Right lobe of liver (tissue), 4 donors: Measurements from ENCODE around the gene EXOSC7.

Experiments
- POLR2A ChIP-seq: fragments of 450-650 bp; IDR thresholded peaks from one replicate; pipeline ENCODE4 v1.6.1; 2017; ENCODE audit warnings: antibody characterized with exemption, mild to moderate bottlenecking
- TF ChIP-seq, protein P1 (sequence below), 4 donors: fragments of 200-600 bp in 3 of 4; fragments of 450-650 bp in 1 of 4; IDR thresholded peaks; one replicate each; pipeline versions ENCODE4 v1.5.1 to v1.8.0; 2016 to 2022; ENCODE audit warnings: antibody characterized with exemption in 4 of 4, mild to moderate bottlenecking in 2 of 4
- donor health status: DM: no; HTN: no; CAD: no.
- donor health status: DM: no; HTN: no; CAD: no.
- donor health status: DM: no; HTN: yes; CAD: no.

DNA sequence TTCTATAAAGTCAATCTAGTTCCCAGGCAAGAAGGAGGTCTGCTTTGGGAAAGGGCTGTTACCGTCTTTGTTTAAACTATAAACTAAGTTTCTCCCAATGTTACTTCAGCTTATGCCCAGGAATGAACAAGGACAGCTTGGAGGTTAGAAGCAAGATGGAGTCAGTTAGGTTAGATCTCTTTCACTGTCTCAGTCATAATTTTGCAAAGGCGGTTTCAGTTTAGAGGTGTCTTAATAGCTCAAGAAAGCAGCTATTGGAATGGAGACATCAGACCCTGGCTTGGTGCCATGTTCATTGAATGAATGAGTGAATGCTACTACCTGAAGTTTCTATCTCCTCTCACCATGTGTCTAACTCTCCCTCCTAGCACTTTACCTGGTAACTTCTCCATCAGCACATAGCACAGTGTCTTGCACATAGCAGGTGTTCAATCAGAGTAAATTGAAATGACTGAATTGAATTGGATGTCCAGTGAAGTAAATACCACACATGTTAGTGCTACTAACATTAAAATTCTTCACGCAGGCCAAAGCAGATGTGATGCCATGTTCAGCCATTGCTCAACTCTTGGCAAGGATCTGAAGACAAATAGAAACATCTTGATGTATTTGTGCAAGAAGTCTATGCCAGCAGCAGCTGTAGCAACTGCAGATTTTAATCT lies 78.3 kb downstream of the EXOSC7 start:
- TF ChIP-seq, protein P1, sequence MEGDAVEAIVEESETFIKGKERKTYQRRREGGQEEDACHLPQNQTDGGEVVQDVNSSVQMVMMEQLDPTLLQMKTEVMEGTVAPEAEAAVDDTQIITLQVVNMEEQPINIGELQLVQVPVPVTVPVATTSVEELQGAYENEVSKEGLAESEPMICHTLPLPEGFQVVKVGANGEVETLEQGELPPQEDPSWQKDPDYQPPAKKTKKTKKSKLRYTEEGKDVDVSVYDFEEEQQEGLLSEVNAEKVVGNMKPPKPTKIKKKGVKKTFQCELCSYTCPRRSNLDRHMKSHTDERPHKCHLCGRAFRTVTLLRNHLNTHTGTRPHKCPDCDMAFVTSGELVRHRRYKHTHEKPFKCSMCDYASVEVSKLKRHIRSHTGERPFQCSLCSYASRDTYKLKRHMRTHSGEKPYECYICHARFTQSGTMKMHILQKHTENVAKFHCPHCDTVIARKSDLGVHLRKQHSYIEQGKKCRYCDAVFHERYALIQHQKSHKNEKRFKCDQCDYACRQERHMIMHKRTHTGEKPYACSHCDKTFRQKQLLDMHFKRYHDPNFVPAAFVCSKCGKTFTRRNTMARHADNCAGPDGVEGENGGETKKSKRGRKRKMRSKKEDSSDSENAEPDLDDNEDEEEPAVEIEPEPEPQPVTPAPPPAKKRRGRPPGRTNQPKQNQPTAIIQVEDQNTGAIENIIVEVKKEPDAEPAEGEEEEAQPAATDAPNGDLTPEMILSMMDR (IDR thresholded peaks at IDR 0.05): no peak
- TF ChIP-seq POLR2A: no peak
